T1000 (cell line): ENCODE results near the gene GSAP.
"Not testable (repeated sequence)": the region's sequence is repeated elsewhere in the genome, so short reads cannot be mapped to it uniquely, and the experiment has no call there.

Experiments used
- DNase-seq: peaks from one replicate; lab custom pipeline; 2025; ENCODE audit warnings: mixed read lengths; lab: John Stamatoyannopoulos, UW

Gene GSAP

DNA sequence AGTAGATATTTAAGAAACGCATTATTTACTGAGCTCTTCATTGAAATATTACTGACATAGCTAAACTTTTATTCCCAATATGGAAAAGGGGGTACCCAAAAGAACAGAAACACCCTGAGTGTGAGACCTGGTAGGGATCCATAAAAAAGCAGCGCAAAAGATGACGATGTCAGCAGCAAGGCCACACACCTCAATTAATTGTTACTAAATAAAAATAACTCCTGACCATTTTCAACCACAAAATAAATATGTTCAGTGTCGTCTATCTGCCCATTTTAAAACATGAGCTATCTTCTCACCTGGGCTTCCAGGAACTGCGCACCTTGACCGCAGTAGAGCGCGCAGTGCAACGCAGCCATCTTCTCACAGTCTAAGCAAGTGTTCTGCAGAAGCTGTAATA is 61.2 kb downstream of the GSAP start:
- DNase-seq, result no peak

DNA sequence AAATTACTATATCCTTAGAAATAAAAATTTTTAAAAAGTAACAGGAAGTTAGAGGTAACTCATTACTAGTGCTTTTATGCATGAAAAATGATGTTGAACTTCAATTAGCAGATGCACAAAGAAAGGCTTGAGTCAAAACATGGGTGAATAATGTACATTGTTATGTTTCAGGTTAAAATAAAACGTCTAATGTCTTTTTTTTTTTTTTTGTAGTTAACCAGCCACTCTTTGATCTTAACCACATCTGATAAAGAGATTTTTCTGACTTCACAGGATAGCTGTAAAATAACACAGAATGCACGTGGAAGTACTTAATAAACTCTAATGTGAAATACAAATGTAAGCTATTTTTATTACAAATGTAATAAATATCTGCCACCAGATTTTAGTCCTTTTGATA is 61.7 kb downstream of the GSAP start:
- no peak for DNase-seq

DNA sequence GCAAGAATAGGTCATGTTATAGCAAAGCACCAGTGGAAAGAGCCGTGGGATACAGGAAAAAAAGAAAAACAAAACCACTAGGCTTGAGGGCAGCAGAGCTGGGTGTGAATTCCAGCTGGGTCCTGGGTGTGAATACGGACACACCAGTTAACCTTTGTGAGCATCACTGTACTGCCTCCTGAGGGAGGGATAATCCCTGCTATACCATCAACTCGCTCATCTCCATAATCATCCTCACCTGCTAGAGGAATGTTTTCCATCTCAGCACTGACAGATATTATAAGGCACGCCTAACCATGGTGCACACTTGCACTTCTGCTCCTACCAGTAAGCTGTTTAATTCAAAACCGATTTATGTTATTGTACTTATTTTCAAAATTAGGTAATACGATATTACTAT is 62.2 kb downstream of the GSAP start:
- DNase-seq, result no peak

DNA sequence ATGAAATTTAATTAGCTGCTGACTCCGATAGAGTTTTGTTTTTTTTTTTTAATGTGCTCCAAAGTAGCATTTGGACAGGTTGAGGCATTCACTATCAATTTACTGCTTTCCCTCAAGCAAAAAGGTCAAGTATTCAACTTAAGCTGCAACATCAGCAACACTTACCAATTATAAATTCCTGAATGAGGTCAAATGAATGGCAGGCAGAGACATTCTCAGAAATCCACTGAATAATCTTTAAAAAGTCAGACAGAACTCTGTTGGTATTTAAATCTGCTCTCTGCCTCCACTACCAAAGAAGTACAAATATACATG is 62.8 kb downstream of the GSAP start:
- no peak for DNase-seq

DNA sequence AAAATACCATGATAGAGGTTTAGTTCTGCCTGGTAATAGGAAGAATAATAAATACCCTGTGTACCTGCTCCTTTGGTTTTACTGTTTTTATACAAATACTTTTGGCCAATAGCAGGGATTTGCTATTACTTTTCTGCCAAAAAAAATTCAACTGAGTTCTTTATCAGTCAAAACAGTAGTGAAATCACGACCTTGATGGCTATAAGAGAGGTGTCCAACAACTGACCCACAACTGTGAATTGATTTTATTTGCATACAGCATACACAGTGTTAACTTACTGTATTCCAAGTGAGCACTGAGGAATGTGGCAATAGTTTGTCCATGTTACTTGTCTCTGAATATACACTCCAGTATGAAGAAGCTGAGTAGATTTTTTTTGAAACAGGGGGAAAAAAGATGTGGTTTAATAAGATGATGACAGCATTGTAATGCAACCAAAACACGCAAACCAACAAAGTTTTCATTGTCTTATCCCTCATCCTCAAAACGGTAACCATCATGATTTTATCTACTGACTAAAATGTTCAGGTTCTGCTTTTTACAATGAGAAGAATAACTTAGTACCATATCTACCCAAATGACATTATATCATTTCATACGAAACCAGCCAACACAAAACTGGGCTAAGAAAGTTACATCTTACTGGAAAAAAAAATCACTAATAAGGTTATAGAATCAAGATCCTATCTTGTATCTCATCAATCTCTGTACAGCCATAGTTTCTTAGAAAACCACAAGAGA is 63.3 kb downstream of the GSAP start:
- DNase-seq, result no peak

DNA sequence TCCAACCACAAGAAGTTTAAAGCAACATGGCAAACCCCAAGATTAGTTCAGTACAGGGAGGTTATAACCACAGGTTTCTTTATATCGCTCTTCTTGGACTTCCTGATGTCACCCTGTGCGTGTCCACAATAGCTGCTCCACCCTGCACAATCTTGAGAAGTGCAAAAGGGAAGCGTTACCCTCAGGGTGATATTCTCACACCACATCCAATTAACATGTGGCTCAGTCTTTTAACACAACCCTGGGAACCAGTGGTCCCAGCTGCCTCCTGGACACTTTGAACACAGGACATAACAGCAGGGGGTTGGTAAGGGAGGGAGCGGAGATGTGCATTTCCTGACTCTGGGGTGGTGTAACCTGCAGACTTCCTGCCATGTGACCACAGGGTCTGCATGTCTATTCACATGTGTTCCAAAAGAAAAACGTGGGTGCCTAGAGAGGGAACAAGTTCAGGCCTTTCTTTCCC is 64.6 kb downstream of the GSAP start:
- DNase-seq, result no peak

DNA sequence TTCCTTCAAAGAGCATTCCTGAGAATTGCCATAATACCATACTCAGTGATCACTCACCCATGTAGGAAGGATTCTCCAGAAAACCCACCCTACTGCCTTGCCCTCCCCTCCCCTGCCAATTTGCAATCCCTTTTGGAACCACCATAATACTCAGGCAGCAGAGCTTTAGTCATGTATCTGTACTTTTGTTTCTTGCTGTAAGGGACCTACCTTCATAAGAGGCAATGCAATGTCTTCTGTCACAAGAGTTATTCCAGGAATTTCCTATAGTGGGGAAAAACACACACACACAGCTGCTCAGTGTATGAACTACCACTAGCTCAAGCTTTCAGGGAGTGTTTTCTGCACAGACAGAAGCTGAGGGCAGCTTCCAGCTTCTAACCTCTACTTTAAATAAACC is 67.0 kb downstream of the GSAP start:
- no peak for DNase-seq

DNA sequence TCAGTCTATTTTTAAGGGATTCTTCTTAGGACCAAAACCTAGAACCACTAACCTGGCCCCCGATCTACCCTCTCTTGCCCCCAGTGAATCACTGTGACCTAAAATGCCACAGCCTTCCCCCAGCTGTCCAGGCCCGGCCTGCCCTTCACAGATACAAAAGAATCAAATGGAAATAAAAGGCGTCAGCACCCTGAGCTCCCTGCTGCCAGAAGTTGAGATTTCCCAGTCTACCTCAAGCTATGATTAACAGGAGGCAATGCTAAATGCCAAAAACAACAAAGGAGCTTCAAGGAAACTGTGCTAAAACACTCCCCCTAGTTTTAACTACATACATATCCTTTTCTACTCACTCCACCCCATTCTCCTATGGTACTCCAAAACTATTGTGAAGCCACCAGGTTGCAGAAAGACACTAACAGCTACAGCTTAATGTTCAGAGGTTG is 67.8 kb downstream of the GSAP start:
- DNase-seq, result no peak

DNA sequence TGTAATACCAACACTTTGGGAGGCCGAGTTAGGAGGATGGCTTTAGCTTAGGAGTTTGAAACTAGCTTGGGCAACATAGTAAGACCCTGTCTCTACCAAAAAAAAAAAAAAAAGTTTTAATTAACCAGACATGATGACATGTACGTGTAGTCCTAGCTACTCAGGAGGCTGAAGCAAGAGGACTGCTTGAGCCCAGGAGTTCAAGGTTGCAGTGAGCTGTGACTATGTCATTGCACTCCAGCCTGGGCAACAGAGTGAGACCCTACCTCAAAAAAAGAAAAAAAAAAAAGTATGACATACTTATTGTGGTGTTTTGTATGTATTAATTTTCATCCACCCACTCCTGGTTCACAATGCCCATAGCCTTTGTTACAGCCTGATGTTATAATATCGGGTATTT is 69.7 kb downstream of the GSAP start:
- DNase-seq, result no peak

DNA sequence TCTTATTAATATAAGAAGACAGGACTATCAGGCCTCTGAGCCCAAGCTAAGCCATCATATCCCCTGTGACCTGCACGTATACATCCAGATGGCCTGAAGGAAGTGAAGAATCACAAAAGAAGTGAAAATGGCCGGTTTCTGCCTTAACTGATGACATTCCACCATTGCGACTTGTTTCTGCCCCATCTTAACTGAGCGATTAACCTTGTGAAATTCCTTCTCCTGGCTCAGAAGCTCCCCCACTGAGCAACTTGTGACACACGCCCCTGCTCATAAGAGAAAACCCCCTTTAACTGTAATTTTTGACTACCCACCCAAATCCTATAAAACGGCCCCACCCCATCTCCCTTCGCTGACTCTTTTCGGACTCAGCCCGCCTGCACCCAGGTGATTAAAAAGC is 70.7 kb downstream of the GSAP start:
- not testable (repeated sequence) for DNase-seq

DNA sequence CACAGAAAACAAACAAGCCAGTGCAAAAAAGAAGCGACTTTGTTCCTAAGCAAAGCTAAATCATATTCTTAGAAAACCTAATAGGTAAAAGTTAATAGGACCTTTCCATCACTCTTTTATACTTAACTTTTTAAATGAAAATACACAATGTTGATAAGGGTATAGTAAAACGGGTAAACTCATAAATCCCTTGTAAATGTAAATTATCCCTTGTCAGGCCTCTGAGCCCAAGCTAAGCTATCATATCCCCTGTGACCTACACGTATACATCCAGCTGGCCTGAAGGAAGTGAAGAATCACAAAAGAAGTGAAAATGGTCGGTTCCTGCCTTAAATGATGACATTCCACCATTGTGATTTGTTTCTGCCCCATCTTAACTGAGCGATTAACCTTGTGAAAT is 76.4 kb downstream of the GSAP start:
- no peak for DNase-seq

DNA sequence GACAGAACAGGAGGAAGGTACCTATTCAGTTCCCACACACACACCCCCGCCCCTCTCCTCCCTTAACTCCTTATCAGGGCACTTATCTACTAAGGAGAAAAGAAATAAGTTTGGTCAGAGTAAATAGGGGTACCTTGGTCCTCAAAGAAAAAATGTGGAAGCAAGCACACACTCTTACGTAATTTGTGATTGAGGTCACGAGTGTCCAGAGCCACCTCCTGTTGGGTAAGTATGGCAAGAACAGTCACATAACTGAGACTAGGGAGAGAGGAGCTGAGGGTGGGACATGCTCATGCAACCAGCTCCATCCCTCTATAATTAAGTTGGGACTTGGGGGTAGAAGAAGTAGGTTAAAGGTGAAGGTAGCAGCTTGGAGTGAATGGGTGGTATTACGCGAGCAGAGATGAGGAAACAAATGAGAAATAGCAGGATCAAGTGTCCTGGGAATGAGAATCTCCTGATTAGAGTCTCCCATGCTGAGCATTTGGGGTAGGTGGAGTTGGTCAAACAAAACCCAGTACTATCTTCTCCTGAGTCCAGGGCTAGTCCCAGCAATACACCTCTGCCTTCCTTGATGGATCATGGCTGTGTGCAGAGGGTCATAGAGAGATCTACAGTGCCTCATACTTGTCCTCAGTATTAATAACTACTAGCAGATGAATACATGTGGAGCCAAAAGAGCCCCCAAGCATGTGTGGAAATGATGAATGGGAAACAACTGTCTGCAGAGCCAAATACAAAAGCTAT is 77.1 kb downstream of the GSAP start:
- DNase-seq, result no peak

DNA sequence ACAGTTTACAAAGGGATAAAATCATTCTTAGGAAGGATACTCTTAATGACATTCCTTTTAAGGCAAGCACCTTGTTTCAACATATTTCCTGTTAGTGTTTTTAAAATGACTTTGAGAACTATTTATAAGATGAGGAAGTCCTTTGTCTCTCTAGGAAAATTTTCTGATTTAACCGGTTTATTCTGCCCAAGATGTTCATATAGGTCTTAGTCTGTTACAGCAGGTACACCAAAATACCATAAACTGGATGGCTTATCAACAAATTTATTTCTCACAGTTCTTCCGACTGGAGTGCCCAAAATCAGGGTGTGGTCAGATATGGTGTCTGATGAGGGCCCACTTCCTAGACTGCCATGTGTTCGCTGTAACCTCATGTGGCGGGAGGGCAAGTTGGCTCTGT is 77.9 kb downstream of the GSAP start:
- DNase-seq, result no peak

DNA sequence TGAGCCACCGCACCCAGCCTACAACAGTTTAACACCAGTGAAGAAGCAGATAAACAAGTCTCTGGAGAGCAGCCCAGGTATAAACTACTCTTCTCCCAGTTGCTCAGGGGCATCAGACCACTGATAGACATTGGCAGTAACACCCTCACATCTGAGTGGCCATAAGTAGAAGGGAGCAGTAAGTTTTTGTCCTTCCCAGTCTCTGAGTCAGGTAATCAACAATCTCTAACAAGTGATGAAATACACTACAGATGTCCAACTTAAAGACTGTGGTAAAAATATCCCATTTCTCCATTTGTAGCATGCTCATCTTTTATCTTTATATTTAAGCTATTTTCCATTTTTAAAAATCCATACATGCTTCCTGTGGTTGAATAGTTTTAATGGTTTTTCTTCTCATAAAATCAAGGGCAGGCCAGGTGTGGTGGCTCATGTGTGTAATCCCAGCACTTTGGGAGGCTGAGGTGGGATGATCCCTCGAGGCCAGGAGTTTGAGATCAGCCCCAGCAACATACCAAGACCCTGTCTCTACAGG is 78.6 kb downstream of the GSAP start:
- no peak for DNase-seq

DNA sequence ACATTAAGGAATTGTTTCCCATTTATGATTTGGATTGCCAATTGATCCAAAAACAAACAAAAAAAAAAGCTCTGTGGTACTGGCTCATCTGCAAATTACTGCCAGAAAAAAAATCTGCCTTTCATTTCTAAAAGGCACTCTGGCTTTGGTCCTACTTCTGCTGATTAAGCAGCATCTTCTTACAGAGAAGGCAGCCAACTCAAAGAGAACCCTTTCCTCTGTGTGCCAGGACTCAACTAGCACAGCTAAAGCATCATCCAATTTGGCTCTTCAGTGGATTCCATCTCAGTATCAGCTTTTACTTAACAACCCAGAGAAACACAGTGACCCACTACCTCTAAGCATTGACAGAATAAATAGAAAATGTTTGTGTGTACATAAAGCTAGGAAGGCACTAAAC is 80.6 kb downstream of the GSAP start:
- no peak for DNase-seq

DNA sequence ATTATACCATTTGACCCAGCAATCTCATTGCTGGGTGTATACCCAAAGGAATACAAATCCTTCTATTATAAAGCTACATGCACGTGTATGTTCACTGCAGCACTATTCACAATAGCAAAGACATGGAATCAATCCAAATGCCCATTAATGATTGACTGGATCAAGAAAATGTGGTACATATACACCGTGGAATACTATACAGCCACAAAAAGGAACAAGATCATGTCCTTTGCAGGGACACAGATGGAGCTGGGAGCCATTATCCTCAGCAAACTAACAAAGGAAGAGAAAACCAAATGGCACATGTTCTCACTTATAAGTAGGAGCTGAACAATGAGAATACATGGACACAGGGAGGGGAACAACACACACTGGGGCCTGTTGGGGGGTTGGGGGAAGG is 82.1 kb downstream of the GSAP start:
- not testable (repeated sequence) for DNase-seq

DNA sequence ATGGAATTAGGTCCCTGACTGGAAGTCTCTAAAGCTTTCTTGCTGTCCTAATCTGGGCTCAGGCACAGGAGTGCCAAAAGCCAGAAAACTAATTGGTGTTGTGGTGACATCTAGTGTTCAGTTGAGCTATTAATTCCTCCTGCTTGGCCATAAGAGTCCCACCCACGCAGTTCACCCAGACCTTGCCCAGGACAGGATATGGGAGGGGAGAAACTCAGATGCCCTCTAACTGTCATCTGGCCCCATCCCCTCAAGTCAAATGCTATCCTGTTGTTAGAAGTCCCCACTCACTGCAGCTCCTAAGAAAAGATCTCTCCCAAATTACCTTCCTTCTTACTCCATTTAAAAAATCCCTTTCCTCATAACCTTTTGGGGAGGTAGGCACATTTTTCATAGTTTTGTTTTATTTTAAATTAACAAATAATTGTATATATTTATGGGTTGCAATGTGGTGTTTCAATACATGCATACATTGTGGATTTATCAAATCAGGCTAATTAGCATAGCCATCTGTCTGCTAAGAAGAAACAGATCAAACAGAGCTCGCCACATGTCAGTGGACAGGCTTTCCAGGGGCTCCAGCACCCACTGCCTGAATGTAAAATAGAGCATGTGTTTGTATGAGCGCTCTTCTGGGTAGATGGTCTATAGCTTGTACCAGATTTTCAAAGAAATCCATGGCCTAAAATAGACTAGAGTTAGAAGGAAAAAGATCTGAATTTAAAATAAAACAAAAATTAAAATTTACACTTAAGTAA is 84.0 kb downstream of the GSAP start:
- peak; percentile 22 for DNase-seq

DNA sequence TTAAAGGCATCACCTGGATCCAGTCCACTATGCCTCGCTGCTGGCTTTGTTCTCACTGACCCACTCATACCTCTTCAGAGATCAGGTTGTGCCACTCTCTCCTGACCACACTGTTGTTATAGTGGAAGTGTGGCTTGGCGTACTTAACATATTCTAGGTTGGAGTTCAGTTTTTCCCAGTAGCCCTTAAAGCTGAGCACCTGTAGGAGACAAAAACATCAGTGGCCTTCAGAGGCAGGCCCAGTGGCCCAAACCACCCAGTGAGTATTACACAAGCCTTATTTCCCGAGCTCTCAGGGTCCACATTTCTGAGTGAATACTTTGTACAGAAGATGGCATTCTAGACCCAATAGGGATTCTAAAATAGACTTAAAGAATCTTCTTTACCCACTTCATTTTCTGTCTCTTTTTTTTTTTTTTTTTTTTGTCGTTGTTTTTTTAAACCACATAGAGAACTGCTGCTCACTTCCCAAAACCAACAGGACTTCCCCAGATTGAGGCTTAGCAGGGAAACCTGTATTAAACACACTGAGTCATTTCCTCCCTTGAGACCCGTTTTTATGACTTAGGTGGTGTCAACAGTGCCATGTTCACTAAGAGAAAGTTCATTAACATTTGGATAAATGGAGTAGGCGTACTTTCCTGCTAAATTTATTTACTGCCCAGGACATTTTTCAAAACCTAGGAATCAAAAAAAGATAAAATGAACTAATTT is 85.8 kb downstream of the GSAP start:
- no peak for DNase-seq

DNA sequence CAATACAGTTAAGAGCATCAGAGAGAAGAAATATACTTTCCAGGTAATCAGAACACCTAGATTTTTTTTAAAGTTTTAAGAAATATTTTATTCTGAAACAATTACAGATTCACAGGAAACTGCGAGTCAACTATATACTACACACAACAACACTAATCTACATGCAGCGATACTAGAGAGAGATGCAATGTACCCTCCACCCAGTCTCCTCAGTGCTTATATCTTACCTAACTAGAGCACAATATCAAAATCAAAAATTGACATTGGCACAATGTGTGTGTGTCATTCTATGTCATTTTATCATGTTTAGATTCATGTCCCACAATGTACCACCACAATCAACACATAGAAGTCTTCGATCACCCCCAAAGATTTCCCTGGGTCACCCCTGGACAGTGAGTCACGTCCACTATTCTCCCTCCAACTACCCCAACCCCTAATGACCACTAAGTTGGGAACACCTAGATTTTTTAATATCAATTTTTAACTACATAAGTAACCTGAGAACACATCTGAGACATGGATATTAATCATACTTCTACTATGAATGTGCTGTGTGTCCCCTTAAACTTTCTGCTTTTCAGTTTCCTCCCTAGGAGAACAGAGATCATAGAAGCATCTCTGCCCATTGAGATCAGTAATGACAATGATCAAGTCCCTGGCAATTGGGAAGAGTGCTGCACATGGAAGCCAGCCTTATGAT is 86.5 kb downstream of the GSAP start:
- no peak for DNase-seq

DNA sequence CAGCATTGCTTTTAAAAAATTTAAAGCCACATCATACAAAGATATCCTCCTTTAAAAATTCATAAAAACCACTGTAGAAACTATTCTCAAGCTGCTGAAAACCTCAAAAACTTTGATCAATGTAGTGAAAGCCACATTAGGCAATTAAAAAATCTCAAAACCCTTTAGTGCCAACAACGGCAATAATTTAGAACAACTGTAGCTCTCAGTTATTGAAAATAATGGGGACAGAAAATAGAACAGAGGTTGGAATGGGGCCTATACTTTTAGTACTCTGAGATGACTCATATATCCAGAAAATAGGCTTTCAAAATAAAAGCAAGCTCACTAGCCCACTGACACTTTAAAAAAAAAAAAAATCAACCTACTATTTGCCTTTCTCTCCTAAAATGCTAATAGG is 87.5 kb downstream of the GSAP start:
- no peak for DNase-seq

DNA sequence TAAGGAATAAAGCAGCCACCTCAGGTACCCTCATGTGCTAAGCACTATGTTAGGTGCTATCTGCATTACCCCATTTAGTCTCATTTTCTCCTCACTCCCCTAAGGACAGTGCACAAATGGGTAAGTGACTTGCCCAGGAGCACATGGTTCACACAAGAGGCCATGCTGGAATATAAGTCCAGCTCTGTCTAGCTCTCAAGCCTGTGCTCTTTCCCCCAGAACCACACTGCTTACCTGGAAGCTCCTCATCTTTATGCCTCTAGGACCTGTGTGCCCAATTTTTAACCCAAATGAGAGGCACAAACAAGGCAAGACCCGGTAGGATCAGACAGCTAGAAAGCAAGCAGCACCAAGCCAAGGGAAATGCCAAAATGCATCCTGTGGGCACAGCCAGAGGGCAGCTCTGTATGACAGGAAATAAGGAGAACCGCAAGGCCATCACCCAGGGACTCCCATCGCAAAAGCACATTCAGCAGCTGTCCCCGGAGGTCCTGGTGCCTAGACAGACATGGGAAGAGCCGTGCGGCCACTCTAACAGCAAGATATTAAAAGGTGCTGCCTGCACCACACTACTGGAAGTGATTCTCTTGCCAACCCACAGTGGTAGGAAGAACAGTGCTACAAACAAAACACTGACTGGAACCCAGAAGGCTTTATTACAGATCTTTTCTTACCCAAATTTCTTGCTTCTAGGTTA is 88.1 kb downstream of the GSAP start:
- DNase-seq, result no peak
